GM18873 (cell line): ENCODE results near the gene FGF21.
"Not testable (repeated sequence)": the region's sequence is repeated elsewhere in the genome, so short reads cannot be mapped to it uniquely, and the experiment has no call there.

ENCODE experiments used
- ATAC-seq: cut with Tn5 transposase; IDR thresholded peaks from one replicate; pipeline ENCODE4 v1.9.1; 2021; ENCODE audit warnings: mild to moderate bottlenecking, moderate library complexity, moderate number of reproducible peaks; ENCODE audit not compliant: unreplicated experiment, low FRiP score

FGF21 gene

GRCh38 chr19:48750771-48751504, 4.4 kb upstream of the FGF21 start:
- ATAC-seq = no peak

GRCh38 chr19:48751845-48752495, 3.4 kb upstream of the FGF21 start:
- ATAC-seq = no peak

- no peak for ATAC-seq
Observed at GRCh38 chr19:48752496-48753365, 2.6 kb upstream of the FGF21 start, which contains the start of gene FUT1. FUT1 (minus strand) TSS chr19:48752641; CDS start chr19:48751281, 1,360 bp downstream.

- ATAC-seq = no peak
Observed at GRCh38 chr19:48755787-48756186, 463 bp downstream of the FGF21 start.

- ATAC-seq = no peak
Observed at GRCh38 chr19:48756212-48756611, 888 bp downstream of the FGF21 start.

GRCh38 chr19:48756686-48757085, 1.4 kb downstream of the FGF21 start:
- no peak for ATAC-seq

- no peak for ATAC-seq
Observed at GRCh38 chr19:48757089-48757675, 1.9 kb downstream of the FGF21 start.

- ATAC-seq = no peak
Observed at GRCh38 chr19:48757741-48758144, 2.4 kb downstream of the FGF21 start.

- ATAC-seq = no peak
Observed at GRCh38 chr19:48760504-48761205, 5.3 kb downstream of the FGF21 start.

- not testable (repeated sequence) for ATAC-seq
Observed at GRCh38 chr19:48765816-48766215, 10.5 kb downstream of the FGF21 start.

- not testable (repeated sequence) for ATAC-seq
Observed at GRCh38 chr19:48768171-48768753, 12.9 kb downstream of the FGF21 start.

GRCh38 chr19:48768994-48769713, 13.8 kb downstream of the FGF21 start:
- ATAC-seq = no peak

GRCh38 chr19:48770266-48770665, 14.9 kb downstream of the FGF21 start:
- ATAC-seq = no peak

GRCh38 chr19:48770734-48771472, 15.6 kb downstream of the FGF21 start:
- no peak for ATAC-seq

GRCh38 chr19:48772503-48772953, 17.2 kb downstream of the FGF21 start:
- ATAC-seq = no peak

- no peak for ATAC-seq
Observed at GRCh38 chr19:48777139-48777538, 21.8 kb downstream of the FGF21 start.

- ATAC-seq = no peak
Observed at GRCh38 chr19:48777720-48778119, 22.4 kb downstream of the FGF21 start.

GRCh38 chr19:48779636-48780035, 24.3 kb downstream of the FGF21 start:
- ATAC-seq = no peak
